Mucosa of descending colon (tissue), 3 donors: Measurements from ENCODE around the gene ARL15. TPM values are rescaled to one million over a fixed set of nuclear protein-coding genes. Genes with fewer than 3 reads are reported as not detected.

ENCODE experiments used
- ATAC-seq: fragments of 200-7000 bp; cut with Tn5 transposase; one replicate; pipeline ENCODE4 v1.9.1; 2020; ENCODE audit warnings: mild to moderate bottlenecking, moderate library complexity
- DNase-seq, 3 donors: peaks; one replicate each; pipeline ENCODE4 v3.0.0-alpha.2; 2020
- H3K36me3 ChIP-seq: fragments of 200-600 bp; one replicate; pipeline ENCODE4 v1.8.0; 2021; ENCODE audit warnings: low read depth, mild to moderate bottlenecking
- H3K4me1 ChIP-seq: fragments of 200-600 bp; one replicate; pipeline ENCODE4 v1.8.0; 2021; ENCODE audit warnings: low read depth, mild to moderate bottlenecking
- H3K4me3 ChIP-seq: fragments of 200-600 bp; one replicate; pipeline ENCODE4 v1.8.0; 2021; ENCODE audit warnings: mild to moderate bottlenecking
- H3K9me3 ChIP-seq: fragments of 200-600 bp; one replicate; pipeline ENCODE4 v1.8.0; 2021; ENCODE audit warnings: mild to moderate bottlenecking
- CTCF ChIP-seq: fragments of 200-600 bp; IDR thresholded peaks from one replicate; pipeline ENCODE4 v1.8.0; 2022; ENCODE audit warnings: antibody characterized with exemption, mild to moderate bottlenecking
- intact Hi-C, 2 donors: fragments of 100-400 bp; cut with DNase I in 1 of 2; cut with micrococcal nuclease in 1 of 2; formaldehyde crosslinking; loops; one replicate each; pipeline versions ENCODE4 v1.11.0 to v1.11.1; 2022; cut with DNase I, micrococcal nuclease
- total RNA-seq, 3 donors: library from RNA; stranded (reverse); fragmentation: NEBNext Ultra II Directional in 2 of 3; extraction: Animal tissue kit (Norgen Biotek cat#: 25700) in 2 of 3; gene quantifications; one replicate each; pipeline versions ENCODE4 v1.2.1 to v1.2.4, GENCODE V29; 2021 to 2023
- donor health status: DM: no; HTN: no; CAD: no; lungs with moderate emphysema.
- donor health status: DM: no; HTN: no; CAD: no.
- donor health status: DM: no; HTN: yes; CAD: no.

The ARL15 gene
- total RNA-seq, 3 donors from 2014 or later, result 21.2 to 34.8 (median 30.1) TPM

GRCh38 chr5:54289769-54290168 lies 20.6 kb downstream of the ARL15 start:
- ATAC-seq (peak; percentile 12), DNase-seq (no peak)
- no peak for TF ChIP-seq CTCF

GRCh38 chr5:54288568-54289217 lies 21.7 kb downstream of the ARL15 start:
- no peak for TF ChIP-seq CTCF

More at GRCh38 chr5:54289769-54290168, 20.6 kb downstream of the ARL15 start:
- intact Hi-C loops, result no loop called here
- no peaks in the 10 kb centered on the region for H3K36me3 ChIP-seq
- peaks cover 21% of the 10 kb centered on the region for H3K4me1 ChIP-seq
- H3K9me3 ChIP-seq, result no peaks in the 10 kb centered on the region
- no peak overlapping the region for H3K4me3 ChIP-seq

GRCh38 chr5:54285686-54286085 lies 24.7 kb downstream of the ARL15 start:
- intact Hi-C loops, result no loop called here
- DNase-seq, result peak in 1 of 3 donors; percentile 28
- H3K36me3 ChIP-seq, result no peaks in the 10 kb centered on the region
- H3K4me1 ChIP-seq, result peaks cover 34% of the 10 kb centered on the region
- H3K4me3 ChIP-seq, result no peak overlapping the region
- no peak for TF ChIP-seq CTCF
- ATAC-seq, result peak; percentile 46
- no peaks in the 10 kb centered on the region for H3K9me3 ChIP-seq

More at GRCh38 chr5:54288568-54289217, 21.7 kb downstream of the ARL15 start:
- DNase-seq (no peak), ATAC-seq (peak; percentile 96)
- H3K36me3 ChIP-seq, result no peaks in the 10 kb centered on the region
- H3K9me3 ChIP-seq, result no peaks in the 10 kb centered on the region
- no peak overlapping the region for H3K4me3 ChIP-seq
- intact Hi-C loops, result no loop called here
- peaks cover 22% of the 10 kb centered on the region for H3K4me1 ChIP-seq

- intact Hi-C loops, result no loop called here
- peaks cover 30% of the 10 kb centered on the region for H3K4me1 ChIP-seq
- no peak for DNase-seq
These were observed 25.8 kb downstream of the ARL15 start for GRCh38 chr5:54284586-54284985.

GRCh38 chr5:54282876-54283275 lies 27.5 kb downstream of the ARL15 start:
- peak; percentile 25 for ATAC-seq
- DNase-seq, result no peak
- Histone ChIP-seq H3K36me3 (no peaks in the 10 kb centered on the region), H3K4me1 (peaks cover 19% of the 10 kb centered on the region), H3K9me3 (no peaks in the 10 kb centered on the region), H3K4me3 (no peak overlapping the region)
- TF ChIP-seq CTCF, result no peak
- intact Hi-C loops, result no loop called here

More at GRCh38 chr5:54284586-54284985, 25.8 kb downstream of the ARL15 start:
- no peaks in the 10 kb centered on the region for H3K36me3 ChIP-seq
- H3K9me3 ChIP-seq, result no peaks in the 10 kb centered on the region
- H3K4me3 ChIP-seq, result no peak overlapping the region
- no peak for ATAC-seq
- no peak for TF ChIP-seq CTCF
